ENCODE measurements around the gene BTBD18.
"Not testable (repeated sequence)": the region's sequence is repeated elsewhere in the genome, so short reads cannot be mapped to it uniquely, and the experiment has no call there.

Gene BTBD18

GRCh38 chr11:57742087-57742452 is 9.5 kb downstream of the BTBD18 start:
- in situ Hi-C loops (cut with MboI; ENCODE audit: low pct_unique_long_range_greater_than_20kb, low sequenced_read_pairs), result no loop called here
- DNase-seq, result peak; percentile 57

GRCh38 chr11:57741132-57742086 is 10.2 kb downstream of the BTBD18 start, which contains the start of gene SELENOH:
SELENOH (plus strand) TSS chr11:57741491; CDS start chr11:57741596, 105 bp downstream.
- in situ Hi-C loops (cut with MboI; ENCODE audit: low pct_unique_long_range_greater_than_20kb, low sequenced_read_pairs), result no loop called here
- peak; percentile 99 for DNase-seq

- no peak for DNase-seq
- in situ Hi-C loops (cut with MboI; ENCODE audit: low pct_unique_long_range_greater_than_20kb, low sequenced_read_pairs), result no loop called here
Observed at GRCh38 chr11:57735619-57736298, 15.9 kb downstream of the BTBD18 start.

GRCh38 chr11:57732661-57733060 is 19.0 kb downstream of the BTBD18 start:
- DNase-seq, result no peak
- in situ Hi-C loops (cut with MboI; ENCODE audit: low pct_unique_long_range_greater_than_20kb, low sequenced_read_pairs), result no loop called here

GRCh38 chr11:57729479-57729878 is 22.1 kb downstream of the BTBD18 start:
- DNase-seq, result no peak
- in situ Hi-C loops (cut with MboI; ENCODE audit: low pct_unique_long_range_greater_than_20kb, low sequenced_read_pairs), result no loop called here

GRCh38 chr11:57728829-57729228 is 22.8 kb downstream of the BTBD18 start:
- no peak for DNase-seq
- in situ Hi-C loops (cut with MboI; ENCODE audit: low pct_unique_long_range_greater_than_20kb, low sequenced_read_pairs), result no loop called here

GRCh38 chr11:57727185-57727584 is 24.4 kb downstream of the BTBD18 start:
- in situ Hi-C loops (cut with MboI; ENCODE audit: low pct_unique_long_range_greater_than_20kb, low sequenced_read_pairs), result no loop called here
- no peak for DNase-seq

GRCh38 chr11:57716726-57717125 is 34.9 kb downstream of the BTBD18 start:
- in situ Hi-C loops (cut with MboI; ENCODE audit: low pct_unique_long_range_greater_than_20kb, low sequenced_read_pairs); DNase-seq: not testable (repeated sequence)

GRCh38 chr11:57713835-57714234 is 37.8 kb downstream of the BTBD18 start:
- DNase-seq, result no peak
- in situ Hi-C loops (cut with MboI; ENCODE audit: low pct_unique_long_range_greater_than_20kb, low sequenced_read_pairs), result no loop called here

- peak; percentile 97 for DNase-seq
- in situ Hi-C loops (cut with MboI; ENCODE audit: low pct_unique_long_range_greater_than_20kb, low sequenced_read_pairs), result no loop called here
Observed at GRCh38 chr11:57712256-57713150, 39.1 kb downstream of the BTBD18 start, which contains the start of gene TMX2. TMX2 (plus strand) TSS chr11:57712593; CDS start chr11:57712619, 26 bp downstream.

GRCh38 chr11:57711414-57712255 is 40.0 kb downstream of the BTBD18 start, which contains the start of gene MED19:
MED19 (minus strand) TSS chr11:57712215; CDS start chr11:57712179, 36 bp downstream.
- DNase-seq, result peak; percentile 79
- in situ Hi-C loops (cut with MboI; ENCODE audit: low pct_unique_long_range_greater_than_20kb, low sequenced_read_pairs), result no loop called here

- no peak for DNase-seq
- in situ Hi-C loops (cut with MboI; ENCODE audit: low pct_unique_long_range_greater_than_20kb, low sequenced_read_pairs), result no loop called here
Observed at GRCh38 chr11:57709802-57710367, 41.7 kb downstream of the BTBD18 start.

- DNase-seq; in situ Hi-C loops (cut with MboI; ENCODE audit: low pct_unique_long_range_greater_than_20kb, low sequenced_read_pairs): not testable (repeated sequence)
Observed at GRCh38 chr11:57705432-57705831, 46.2 kb downstream of the BTBD18 start.

- in situ Hi-C loops (cut with MboI; ENCODE audit: low pct_unique_long_range_greater_than_20kb, low sequenced_read_pairs), result no loop called here
- no peak for DNase-seq
Observed at GRCh38 chr11:57704932-57705331, 46.7 kb downstream of the BTBD18 start.

GRCh38 chr11:57703341-57703740 is 48.3 kb downstream of the BTBD18 start:
- no peak for DNase-seq
- in situ Hi-C loops (cut with MboI; ENCODE audit: low pct_unique_long_range_greater_than_20kb, low sequenced_read_pairs), result no loop called here

- DNase-seq, result no peak
- in situ Hi-C loops (cut with MboI; ENCODE audit: low pct_unique_long_range_greater_than_20kb, low sequenced_read_pairs), result no loop called here
Observed at GRCh38 chr11:57700425-57700824, 51.2 kb downstream of the BTBD18 start.

- in situ Hi-C loops (cut with MboI; ENCODE audit: low pct_unique_long_range_greater_than_20kb, low sequenced_read_pairs), result no loop called here
- DNase-seq, result no peak
Observed at GRCh38 chr11:57699813-57700212, 51.8 kb downstream of the BTBD18 start.

GRCh38 chr11:57698843-57699365 is 52.7 kb downstream of the BTBD18 start:
- no peak for DNase-seq
- in situ Hi-C loops (cut with MboI; ENCODE audit: low pct_unique_long_range_greater_than_20kb, low sequenced_read_pairs), result no loop called here
